LNCaP clone FGC (cell line): Measurements from ENCODE around the gene ZNF503.

Experiments used
- DNase-seq: peaks from one replicate; pipeline ENCODE4 v3.0.0-alpha.2; 2011; ENCODE audit warnings: low read depth
- H3K4me3 ChIP-seq: 2 replicates; pipeline ENCODE4 v1.5.1; 2011; ENCODE audit warnings: mild to moderate bottlenecking, low read depth, low read length, control low read depth
- TF ChIP-seq, protein P1 (sequence below): IDR thresholded peaks from 2 replicates; pipeline ENCODE4 v1.5.1; 2012; ENCODE audit warnings: mild to moderate bottlenecking; ENCODE audit not compliant: control insufficient read depth, insufficient read depth; ENCODE audit errors: extremely low read depth

Gene ZNF503

DNA sequence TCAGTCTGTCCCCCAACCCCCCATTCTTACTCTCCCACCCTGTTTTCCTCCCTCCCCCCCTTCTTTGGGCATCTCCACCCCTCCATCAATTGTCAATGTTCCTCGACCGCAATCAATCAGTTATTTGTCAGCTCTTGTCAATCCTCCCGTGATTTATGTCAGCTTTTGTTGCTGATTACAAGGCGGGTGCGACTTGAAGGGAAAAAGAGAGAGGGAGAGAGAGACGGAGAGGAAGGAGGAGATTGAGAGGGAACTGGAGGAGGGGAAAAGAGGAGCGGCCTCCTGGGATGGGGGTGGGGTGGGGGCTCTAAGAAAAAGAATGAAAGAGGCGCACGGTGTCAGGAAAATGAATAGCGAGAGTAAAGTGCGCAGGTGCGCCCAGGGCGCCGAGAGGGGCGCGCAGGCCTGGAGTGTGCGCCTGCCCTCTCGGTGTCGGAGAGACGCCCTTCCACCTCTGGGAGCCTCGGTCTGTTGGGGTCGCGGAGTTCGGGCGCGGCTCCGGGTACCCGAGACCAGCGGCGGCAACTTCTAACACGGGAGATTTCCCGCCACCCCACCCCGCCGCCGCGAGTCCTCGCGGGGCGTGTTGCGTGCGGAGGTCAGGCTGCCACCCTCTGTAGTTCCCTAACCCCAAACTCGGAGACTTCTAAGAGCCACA, 1.1 kb upstream of the ZNF503 start:
- peak overlapping the region; percentile 86 for H3K4me3 ChIP-seq
- no peak for DNase-seq
- TF ChIP-seq, protein P1, sequence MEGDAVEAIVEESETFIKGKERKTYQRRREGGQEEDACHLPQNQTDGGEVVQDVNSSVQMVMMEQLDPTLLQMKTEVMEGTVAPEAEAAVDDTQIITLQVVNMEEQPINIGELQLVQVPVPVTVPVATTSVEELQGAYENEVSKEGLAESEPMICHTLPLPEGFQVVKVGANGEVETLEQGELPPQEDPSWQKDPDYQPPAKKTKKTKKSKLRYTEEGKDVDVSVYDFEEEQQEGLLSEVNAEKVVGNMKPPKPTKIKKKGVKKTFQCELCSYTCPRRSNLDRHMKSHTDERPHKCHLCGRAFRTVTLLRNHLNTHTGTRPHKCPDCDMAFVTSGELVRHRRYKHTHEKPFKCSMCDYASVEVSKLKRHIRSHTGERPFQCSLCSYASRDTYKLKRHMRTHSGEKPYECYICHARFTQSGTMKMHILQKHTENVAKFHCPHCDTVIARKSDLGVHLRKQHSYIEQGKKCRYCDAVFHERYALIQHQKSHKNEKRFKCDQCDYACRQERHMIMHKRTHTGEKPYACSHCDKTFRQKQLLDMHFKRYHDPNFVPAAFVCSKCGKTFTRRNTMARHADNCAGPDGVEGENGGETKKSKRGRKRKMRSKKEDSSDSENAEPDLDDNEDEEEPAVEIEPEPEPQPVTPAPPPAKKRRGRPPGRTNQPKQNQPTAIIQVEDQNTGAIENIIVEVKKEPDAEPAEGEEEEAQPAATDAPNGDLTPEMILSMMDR = no peak

GRCh38 chr10:75400771-75401568, 594 bp downstream of the ZNF503 start:
- no peak for DNase-seq
- TF ChIP-seq, protein P1 = no peak
- peak overlapping the region; percentile 86 for H3K4me3 ChIP-seq

GRCh38 chr10:75400163-75400770, 1.3 kb downstream of the ZNF503 start:
- peak overlapping the region; percentile 86 for H3K4me3 ChIP-seq
- TF ChIP-seq, protein P1 = no peak
- no peak for DNase-seq

- TF ChIP-seq, protein P1 = peak; percentile 87
- peak overlapping the region; percentile 86 for H3K4me3 ChIP-seq
- no peak for DNase-seq
These were observed 2.0 kb downstream of the ZNF503 start for GRCh38 chr10:75399461-75400162.

DNA sequence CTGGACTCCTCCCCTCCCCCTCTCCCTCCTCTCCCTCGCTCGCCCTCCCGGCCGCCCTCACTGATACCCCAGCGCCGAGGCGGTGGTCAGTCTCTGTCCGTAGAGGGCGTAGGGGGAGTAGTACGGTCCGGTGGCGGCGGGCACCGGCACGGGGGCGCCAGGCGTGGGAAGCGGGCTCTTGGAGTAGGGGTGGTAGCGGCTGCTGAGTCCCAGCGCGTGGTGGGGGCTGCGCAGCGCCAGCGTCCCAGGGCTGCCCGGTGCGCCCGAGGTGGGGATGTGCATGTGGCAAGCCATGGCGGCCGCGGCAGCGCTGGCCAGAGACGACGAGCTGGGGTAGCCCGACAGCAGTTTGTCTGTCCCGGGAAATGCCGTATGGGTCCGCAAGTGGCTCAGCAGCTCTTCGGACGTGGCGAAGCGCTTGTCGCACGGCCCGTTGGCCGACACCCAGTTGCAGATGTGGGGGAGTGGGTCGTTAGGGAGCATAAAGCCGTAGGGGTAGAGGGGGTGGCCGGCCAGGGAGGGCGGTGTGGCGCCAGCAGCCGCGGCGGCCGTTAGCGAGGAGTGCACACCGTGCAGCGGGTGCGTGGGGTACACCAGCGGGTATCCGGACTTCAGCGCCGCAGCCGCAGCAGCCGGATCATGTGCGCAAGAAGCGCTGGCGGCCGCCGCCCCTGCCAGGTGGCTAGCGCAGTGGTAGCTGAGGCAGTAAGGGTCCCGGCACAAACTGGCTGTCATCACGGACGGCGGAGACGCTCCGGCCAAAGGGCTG, 2.7 kb downstream of the ZNF503 start:
- TF ChIP-seq, protein P1 = no peak
- no peak for DNase-seq
- H3K4me3 ChIP-seq = no peak overlapping the region

GRCh38 chr10:75398200-75398691, 3.3 kb downstream of the ZNF503 start:
- no peak overlapping the region for H3K4me3 ChIP-seq
- TF ChIP-seq, protein P1 = no peak
- no peak for DNase-seq
